HCT116 (cell line): ENCODE data around the gene AMDHD1.

Source experiments
- CEBPB ChIP-seq: IDR thresholded peaks from 2 replicates; pipeline ENCODE4 v1.6.1; 2012; ENCODE audit warnings: low read depth
- EZH2 ChIP-seq: fragments of 200-600 bp; sonication (generic); IDR thresholded peaks from 2 replicates; pipeline ENCODE4 v1.6.1; 2017; ENCODE audit warnings: antibody characterized with exemption, mixed run types
- EZH2phosphoT487 ChIP-seq: fragments of 200-600 bp; IDR thresholded peaks from 2 replicates; pipeline ENCODE4 v1.6.1; 2018; ENCODE audit warnings: antibody characterized with exemption, borderline replicate concordance
- POLR2A ChIP-seq: IDR thresholded peaks from 2 replicates; pipeline ENCODE4 v1.7.0; 2011; ENCODE audit warnings: borderline replicate concordance; ENCODE audit not compliant: insufficient read depth, insufficient read length; ENCODE audit errors: extremely low read depth
- POLR2AphosphoS5 ChIP-seq: IDR thresholded peaks from 2 replicates; pipeline ENCODE4 v1.6.1; 2011; ENCODE audit warnings: mild to moderate bottlenecking, low read depth, low read length, moderate library complexity
- RAD21 ChIP-seq: IDR thresholded peaks from 2 replicates; pipeline ENCODE4 v1.6.1; 2012; ENCODE audit warnings: low read depth, mild to moderate bottlenecking
- TF ChIP-seq, protein P1 (sequence below): IDR thresholded peaks from 2 replicates; pipeline ENCODE4 v1.6.1; 2012
- TF ChIP-seq, protein P2 (sequence below), 3 experiments: fragments of 200-600 bp in 1 of 3; sonication (generic) in 1 of 3; IDR thresholded peaks in 2 of 3; conservative IDR thresholded peaks in 1 of 3; 2 replicates each; pipeline ENCODE4 v1.5.1; 2012 to 2017; ENCODE audit warnings: low read depth in 2 of 3, low read length in 2 of 3, antibody characterized with exemption in 1 of 3, borderline replicate concordance in 1 of 3, control low read depth in 1 of 3, mild to moderate bottlenecking in 1 of 3, mixed read lengths in 1 of 3, mixed run types in 1 of 3, moderate library complexity in 1 of 3; ENCODE audit not compliant: insufficient read depth in 1 of 3
- TF ChIP-seq, protein P3 (sequence below): IDR thresholded peaks from 2 replicates; pipeline ENCODE4 v1.6.1; 2012
- TF ChIP-seq, protein P4 (sequence below): IDR thresholded peaks from 2 replicates; pipeline ENCODE4 v1.6.1; 2012; ENCODE audit warnings: low read depth
- TF ChIP-seq, protein P5 (sequence below): IDR thresholded peaks from 2 replicates; pipeline ENCODE4 v1.6.1; 2011; ENCODE audit warnings: mild to moderate bottlenecking, low read length, moderate library complexity; ENCODE audit not compliant: insufficient replicate concordance; ENCODE audit errors: extremely low read depth

DNA sequence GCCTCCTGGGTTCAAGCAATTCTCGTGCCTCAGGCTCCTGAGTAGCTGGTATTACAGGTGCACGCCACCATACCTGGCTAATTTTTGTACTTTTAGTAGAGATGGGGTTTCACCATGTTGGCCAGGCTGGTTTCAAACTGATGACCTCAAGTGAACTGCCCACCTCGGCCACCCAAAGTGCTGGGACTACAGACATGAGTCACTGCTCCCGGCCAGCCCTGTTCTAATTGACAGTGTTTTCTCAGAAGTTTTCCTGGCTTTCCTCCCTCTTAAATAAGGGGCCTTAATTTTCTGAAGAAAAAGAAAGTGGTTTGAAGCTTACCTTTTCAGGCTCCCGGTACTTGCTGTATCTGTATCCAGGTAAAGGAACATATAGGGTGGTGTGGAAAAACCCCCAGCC lies 51.3 kb downstream of the AMDHD1 start:
- TF ChIP-seq POLR2AphosphoS5 (no peak), POLR2A (no peak), EZH2 (no peak), EZH2phosphoT487 (no peak), CEBPB (no peak), RAD21 (no peak)
- TF ChIP-seq, protein P1, sequence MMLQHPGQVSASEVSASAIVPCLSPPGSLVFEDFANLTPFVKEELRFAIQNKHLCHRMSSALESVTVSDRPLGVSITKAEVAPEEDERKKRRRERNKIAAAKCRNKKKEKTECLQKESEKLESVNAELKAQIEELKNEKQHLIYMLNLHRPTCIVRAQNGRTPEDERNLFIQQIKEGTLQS, result no peak
- TF ChIP-seq, protein P2, sequence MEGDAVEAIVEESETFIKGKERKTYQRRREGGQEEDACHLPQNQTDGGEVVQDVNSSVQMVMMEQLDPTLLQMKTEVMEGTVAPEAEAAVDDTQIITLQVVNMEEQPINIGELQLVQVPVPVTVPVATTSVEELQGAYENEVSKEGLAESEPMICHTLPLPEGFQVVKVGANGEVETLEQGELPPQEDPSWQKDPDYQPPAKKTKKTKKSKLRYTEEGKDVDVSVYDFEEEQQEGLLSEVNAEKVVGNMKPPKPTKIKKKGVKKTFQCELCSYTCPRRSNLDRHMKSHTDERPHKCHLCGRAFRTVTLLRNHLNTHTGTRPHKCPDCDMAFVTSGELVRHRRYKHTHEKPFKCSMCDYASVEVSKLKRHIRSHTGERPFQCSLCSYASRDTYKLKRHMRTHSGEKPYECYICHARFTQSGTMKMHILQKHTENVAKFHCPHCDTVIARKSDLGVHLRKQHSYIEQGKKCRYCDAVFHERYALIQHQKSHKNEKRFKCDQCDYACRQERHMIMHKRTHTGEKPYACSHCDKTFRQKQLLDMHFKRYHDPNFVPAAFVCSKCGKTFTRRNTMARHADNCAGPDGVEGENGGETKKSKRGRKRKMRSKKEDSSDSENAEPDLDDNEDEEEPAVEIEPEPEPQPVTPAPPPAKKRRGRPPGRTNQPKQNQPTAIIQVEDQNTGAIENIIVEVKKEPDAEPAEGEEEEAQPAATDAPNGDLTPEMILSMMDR (IDR thresholded peaks at IDR 0.05 in 2 of 3, conservative IDR thresholded peaks at IDR 0.05 in 1 of 3; ENCODE audit: borderline replicate concordance in 1 of 3, insufficient read depth in 1 of 3, low read depth in 2 of 3, low read length in 2 of 3), result no peak
- TF ChIP-seq, protein P3, sequence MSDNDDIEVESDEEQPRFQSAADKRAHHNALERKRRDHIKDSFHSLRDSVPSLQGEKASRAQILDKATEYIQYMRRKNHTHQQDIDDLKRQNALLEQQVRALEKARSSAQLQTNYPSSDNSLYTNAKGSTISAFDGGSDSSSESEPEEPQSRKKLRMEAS, result no peak
- TF ChIP-seq, protein P4, sequence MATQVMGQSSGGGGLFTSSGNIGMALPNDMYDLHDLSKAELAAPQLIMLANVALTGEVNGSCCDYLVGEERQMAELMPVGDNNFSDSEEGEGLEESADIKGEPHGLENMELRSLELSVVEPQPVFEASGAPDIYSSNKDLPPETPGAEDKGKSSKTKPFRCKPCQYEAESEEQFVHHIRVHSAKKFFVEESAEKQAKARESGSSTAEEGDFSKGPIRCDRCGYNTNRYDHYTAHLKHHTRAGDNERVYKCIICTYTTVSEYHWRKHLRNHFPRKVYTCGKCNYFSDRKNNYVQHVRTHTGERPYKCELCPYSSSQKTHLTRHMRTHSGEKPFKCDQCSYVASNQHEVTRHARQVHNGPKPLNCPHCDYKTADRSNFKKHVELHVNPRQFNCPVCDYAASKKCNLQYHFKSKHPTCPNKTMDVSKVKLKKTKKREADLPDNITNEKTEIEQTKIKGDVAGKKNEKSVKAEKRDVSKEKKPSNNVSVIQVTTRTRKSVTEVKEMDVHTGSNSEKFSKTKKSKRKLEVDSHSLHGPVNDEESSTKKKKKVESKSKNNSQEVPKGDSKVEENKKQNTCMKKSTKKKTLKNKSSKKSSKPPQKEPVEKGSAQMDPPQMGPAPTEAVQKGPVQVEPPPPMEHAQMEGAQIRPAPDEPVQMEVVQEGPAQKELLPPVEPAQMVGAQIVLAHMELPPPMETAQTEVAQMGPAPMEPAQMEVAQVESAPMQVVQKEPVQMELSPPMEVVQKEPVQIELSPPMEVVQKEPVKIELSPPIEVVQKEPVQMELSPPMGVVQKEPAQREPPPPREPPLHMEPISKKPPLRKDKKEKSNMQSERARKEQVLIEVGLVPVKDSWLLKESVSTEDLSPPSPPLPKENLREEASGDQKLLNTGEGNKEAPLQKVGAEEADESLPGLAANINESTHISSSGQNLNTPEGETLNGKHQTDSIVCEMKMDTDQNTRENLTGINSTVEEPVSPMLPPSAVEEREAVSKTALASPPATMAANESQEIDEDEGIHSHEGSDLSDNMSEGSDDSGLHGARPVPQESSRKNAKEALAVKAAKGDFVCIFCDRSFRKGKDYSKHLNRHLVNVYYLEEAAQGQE, result no peak
- TF ChIP-seq, protein P5, sequence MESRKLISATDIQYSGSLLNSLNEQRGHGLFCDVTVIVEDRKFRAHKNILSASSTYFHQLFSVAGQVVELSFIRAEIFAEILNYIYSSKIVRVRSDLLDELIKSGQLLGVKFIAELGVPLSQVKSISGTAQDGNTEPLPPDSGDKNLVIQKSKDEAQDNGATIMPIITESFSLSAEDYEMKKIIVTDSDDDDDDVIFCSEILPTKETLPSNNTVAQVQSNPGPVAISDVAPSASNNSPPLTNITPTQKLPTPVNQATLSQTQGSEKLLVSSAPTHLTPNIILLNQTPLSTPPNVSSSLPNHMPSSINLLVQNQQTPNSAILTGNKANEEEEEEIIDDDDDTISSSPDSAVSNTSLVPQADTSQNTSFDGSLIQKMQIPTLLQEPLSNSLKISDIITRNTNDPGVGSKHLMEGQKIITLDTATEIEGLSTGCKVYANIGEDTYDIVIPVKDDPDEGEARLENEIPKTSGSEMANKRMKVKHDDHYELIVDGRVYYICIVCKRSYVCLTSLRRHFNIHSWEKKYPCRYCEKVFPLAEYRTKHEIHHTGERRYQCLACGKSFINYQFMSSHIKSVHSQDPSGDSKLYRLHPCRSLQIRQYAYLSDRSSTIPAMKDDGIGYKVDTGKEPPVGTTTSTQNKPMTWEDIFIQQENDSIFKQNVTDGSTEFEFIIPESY, result no peak
